Endothelial cell of umbilical vein (primary cell): Measurements from ENCODE around the gene ASIP. TPM values are rescaled to one million over a fixed set of nuclear protein-coding genes. Genes with fewer than 3 reads are reported as not detected.

Source experiments
- BruUV-seq: library from RNA; stranded (reverse); fragments of 400-500 nt; replicated peaks from 2 replicates; lab custom pipeline; 2021; lab: Mats Ljungman, UMichigan
- CTCF ChIA-PET: fragments of 300-600, 350-600 bp; sonication (Branson Sonifier 250); formaldehyde crosslinking; loops from one replicate; lab custom pipeline; 2021; ENCODE audit warnings: antibody characterized with exemption, inconsistent platforms; lab: Charles Lee
- POLR2A ChIA-PET: fragments of 300-600, 350-600 bp; sonication (Branson Sonifier 250); formaldehyde crosslinking; loops from one replicate; lab custom pipeline; 2021; ENCODE audit warnings: antibody characterized with exemption, inconsistent platforms; lab: Charles Lee
- DNase-seq: peaks from one replicate; pipeline ENCODE4 v3.0.0-alpha.2; 2011; ENCODE audit warnings: low read depth, low spot score
- FAIRE-seq: peaks from 2 replicates; lab custom pipeline; 2011; peaks lifted over from hg19 to GRCh38; lab: Jason Lieb, UNC
- H2AFZ ChIP-seq: 2 replicates; pipeline ENCODE4 v1.6.0; 2012; ENCODE audit warnings: low read depth, low read length, control low read depth, inconsistent platforms
- H3K27ac ChIP-seq: 2 replicates; pipeline ENCODE4 v1.5.1; 2011; ENCODE audit warnings: low read depth, mild to moderate bottlenecking, control low read depth, low read length, moderate library complexity; ENCODE audit not compliant: insufficient read depth
- H3K27me3 ChIP-seq, 2 experiments: 2 replicates each; pipeline versions ENCODE4 v1.6.0 to v1.6.1; 2011; ENCODE audit warnings: low read length in 2 of 2, mixed read lengths in 1 of 2; ENCODE audit not compliant: control insufficient read depth in 2 of 2, insufficient read depth in 2 of 2
- H3K36me3 ChIP-seq, 2 experiments: 2 replicates in 1 of 2; 3 replicates in 1 of 2; pipeline ENCODE4 v1.5.1; 2011; ENCODE audit warnings: low read length in 2 of 2, mild to moderate bottlenecking in 1 of 2, moderate library complexity in 1 of 2; ENCODE audit not compliant: control insufficient read depth in 2 of 2, insufficient read depth in 2 of 2; ENCODE audit errors: extremely low read depth in 1 of 2
- H3K4me1 ChIP-seq: 3 replicates; pipeline ENCODE4 v1.5.1; 2011; ENCODE audit warnings: mild to moderate bottlenecking, low read length; ENCODE audit not compliant: control insufficient read depth, insufficient read depth; ENCODE audit errors: extremely low read depth
- H3K4me2 ChIP-seq: 2 replicates; pipeline ENCODE4 v1.6.1; 2011; ENCODE audit warnings: low read length, control low read depth, mixed read lengths; ENCODE audit not compliant: insufficient read depth
- H3K4me3 ChIP-seq, 3 experiments: fragments of 200-600 bp in 1 of 3; sonication (generic), shearing (Covaris generic) in 1 of 3; replicated peaks in 1 of 3; 2 replicates each; pipeline ENCODE4 v1.5.1; 2011 to 2016; ENCODE audit warnings: control low read depth in 3 of 3, low read length in 3 of 3, mild to moderate bottlenecking in 2 of 3, inconsistent platforms in 1 of 3, low read depth in 1 of 3, moderate library complexity in 1 of 3; ENCODE audit not compliant: insufficient read depth in 1 of 3
- H3K79me2 ChIP-seq: 2 replicates; pipeline ENCODE4 v1.6.0; 2012; ENCODE audit warnings: low read length, inconsistent platforms; ENCODE audit not compliant: control insufficient read depth, insufficient read depth
- H3K9ac ChIP-seq: replicated peaks from 2 replicates; pipeline ENCODE3; 2011; ENCODE audit warnings: low read length, control low read depth; ENCODE audit not compliant: insufficient read depth; ENCODE audit errors: extremely low read depth
- H3K9me1 ChIP-seq: replicated peaks from 3 replicates; pipeline ENCODE4 v1.6.0; 2011; ENCODE audit warnings: mild to moderate bottlenecking, low read length; ENCODE audit not compliant: control insufficient read depth, insufficient read depth; ENCODE audit errors: extremely low read depth
- H3K9me3 ChIP-seq: replicated peaks from 2 replicates; pipeline ENCODE4 v1.5.1; 2012; ENCODE audit warnings: low read length, inconsistent platforms; ENCODE audit not compliant: control insufficient read depth, insufficient read depth
- H4K20me1 ChIP-seq: replicated peaks from 2 replicates; pipeline ENCODE3; 2011; ENCODE audit warnings: mild to moderate bottlenecking, low read length; ENCODE audit not compliant: control insufficient read depth, insufficient read depth; ENCODE audit errors: extremely low read depth
- CTCF ChIP-seq, 2 donors: IDR thresholded peaks; 1 replicate in 1 of 2; 2 replicates in 1 of 2; pipeline ENCODE4 v1.5.1; 2011; ENCODE audit warnings: low read length in 2 of 2, mild to moderate bottlenecking in 2 of 2, moderate library complexity in 2 of 2, control low read depth in 1 of 2, inconsistent platforms in 1 of 2, low read depth in 1 of 2; ENCODE audit not compliant: insufficient read depth in 1 of 2; ENCODE audit errors: extremely low read depth in 1 of 2
- EZH2 ChIP-seq: IDR thresholded peaks from 2 replicates; pipeline ENCODE4 v1.6.1; 2012; ENCODE audit warnings: borderline replicate concordance, low read depth, mild to moderate bottlenecking, moderate library complexity, low read length, inconsistent platforms; ENCODE audit not compliant: severe bottlenecking
- FOS ChIP-seq: IDR thresholded peaks from 2 replicates; pipeline ENCODE4 v1.6.1; 2011; ENCODE audit warnings: mild to moderate bottlenecking, low read length, moderate library complexity, borderline replicate concordance; ENCODE audit not compliant: insufficient read depth
- GATA2 ChIP-seq: IDR thresholded peaks from 2 replicates; pipeline ENCODE4 v1.7.0; 2011; ENCODE audit warnings: low read depth, mild to moderate bottlenecking, moderate library complexity, mixed read lengths, low read length; ENCODE audit not compliant: insufficient read length, insufficient read depth
- JUN ChIP-seq: IDR thresholded peaks from 2 replicates; pipeline ENCODE4 v1.6.1; 2011; ENCODE audit warnings: borderline replicate concordance, low read depth; ENCODE audit not compliant: insufficient read length, insufficient read depth
- MAX ChIP-seq: IDR thresholded peaks from 2 replicates; pipeline ENCODE4 v1.6.1; 2011; ENCODE audit not compliant: insufficient read depth, insufficient read length
- MYC ChIP-seq: IDR thresholded peaks from one replicate; pipeline ENCODE4 v1.6.1; 2011; ENCODE audit warnings: mild to moderate bottlenecking, low read depth, low read length
- POLR2A ChIP-seq: IDR thresholded peaks from 2 replicates; pipeline ENCODE4 v1.6.1; 2012; ENCODE audit warnings: low read depth, mild to moderate bottlenecking, control low read depth, low read length
- POLR2AphosphoS5 ChIP-seq: IDR thresholded peaks from 2 replicates; pipeline ENCODE4 v1.6.1; 2012; ENCODE audit warnings: low read depth, mild to moderate bottlenecking, control low read depth, low read length, moderate library complexity; ENCODE audit not compliant: insufficient read depth
- dilution Hi-C: fragments of 300-500 bp; cut with MboI; formaldehyde crosslinking; loops from one replicate; pipeline ENCODE4 v1.15.0; 2019; ENCODE audit warnings: low sequenced_read_pairs; ENCODE audit not compliant: extremely low pct_ligation_motif_present
- intact Hi-C: fragments of 100-400 bp; cut with micrococcal nuclease; formaldehyde crosslinking; loops from one replicate; pipeline ENCODE4 v1.10.0; 2022
- polyA plus RNA-seq, 4 experiments: library from polyadenylated mRNA; depleted of rRNA in 3 of 4; stranded (reverse) in 3 of 4; unstranded in 1 of 4; fragments of >200 nt; gene quantifications; 2 replicates each; pipeline versions ENCODE4 v1.2.1 to v1.2.3, GENCODE V29; 2011 to 2012; ENCODE audit warnings: missing spikeins in 1 of 4
- total RNA-seq: library from RNA; stranded (reverse); gene quantifications from 2 replicates; pipeline ENCODE4 v1.2.3, GENCODE V29; 2021

ASIP gene
- total and polyA plus RNA-seq, 2 donors (not counting 3 experiments of a cell fraction or from before 2014, with no cell fraction given), result not detected

GRCh38 chr20:34242879-34243278 lies 1.7 kb downstream of the ASIP start:
- dilution Hi-C loops (no loop called here), intact Hi-C loops (no loop called here)
- no TSS peak for BruUV-seq
- no peak for FAIRE-seq
- H3K27me3 ChIP-seq, result peaks cover 25 to 42% of the 10 kb centered on the region in 2 experiments
- H3K9me3 ChIP-seq, result no peaks in the 10 kb centered on the region
- H3K4me2 ChIP-seq, result no peak overlapping the region
- DNase-seq, result no peak
- no peaks in the 10 kb centered on the region for H3K9me1 ChIP-seq
- TF ChIP-seq POLR2A, result no peak
- TF ChIP-seq MYC, result no peak
- no peak for TF ChIP-seq FOS
- TF ChIP-seq GATA2, result no peak
- TF ChIP-seq CTCF (IDR thresholded peaks at IDR 0.05; ENCODE audit: extremely low read depth in 1 of 2, insufficient read depth in 1 of 2, low read depth in 1 of 2, low read length in 2 of 2), result no peak
- no peak for TF ChIP-seq MAX
- no peak for TF ChIP-seq POLR2AphosphoS5
- TF ChIP-seq EZH2, result no peak
- TF ChIP-seq JUN, result no peak
- no peak overlapping the region for H3K4me3 ChIP-seq
- H3K27ac ChIP-seq, result no peak overlapping the region
- no peaks in the 10 kb centered on the region for H3K4me1 ChIP-seq
- H3K79me2 ChIP-seq, result no peaks in the 10 kb centered on the region
- ChIA-PET CTCF (interaction anchor here (2.3 kb wide), 1 partner anchor 13 kb away, joined by 9 read pairs; no protein-coding TSS in a partner anchor), POLR2A (no interaction called here)
- no peaks in the 10 kb centered on the region for H3K36me3 ChIP-seq
- no peaks in the 10 kb centered on the region for H4K20me1 ChIP-seq
- no peak overlapping the region for H3K9ac ChIP-seq
- H2AFZ ChIP-seq, result no peak overlapping the region
